GM21526 (cell line): ENCODE data around the gene PRKAR1B.
"Not testable (repeated sequence)": the region's sequence is repeated elsewhere in the genome, so short reads cannot be mapped to it uniquely, and the experiment has no call there.

Source experiments
- ATAC-seq: cut with Tn5 transposase; IDR thresholded peaks from one replicate; pipeline ENCODE4 v1.9.1; 2021; ENCODE audit warnings: moderate library complexity; ENCODE audit not compliant: unreplicated experiment, low FRiP score

The PRKAR1B gene

DNA sequence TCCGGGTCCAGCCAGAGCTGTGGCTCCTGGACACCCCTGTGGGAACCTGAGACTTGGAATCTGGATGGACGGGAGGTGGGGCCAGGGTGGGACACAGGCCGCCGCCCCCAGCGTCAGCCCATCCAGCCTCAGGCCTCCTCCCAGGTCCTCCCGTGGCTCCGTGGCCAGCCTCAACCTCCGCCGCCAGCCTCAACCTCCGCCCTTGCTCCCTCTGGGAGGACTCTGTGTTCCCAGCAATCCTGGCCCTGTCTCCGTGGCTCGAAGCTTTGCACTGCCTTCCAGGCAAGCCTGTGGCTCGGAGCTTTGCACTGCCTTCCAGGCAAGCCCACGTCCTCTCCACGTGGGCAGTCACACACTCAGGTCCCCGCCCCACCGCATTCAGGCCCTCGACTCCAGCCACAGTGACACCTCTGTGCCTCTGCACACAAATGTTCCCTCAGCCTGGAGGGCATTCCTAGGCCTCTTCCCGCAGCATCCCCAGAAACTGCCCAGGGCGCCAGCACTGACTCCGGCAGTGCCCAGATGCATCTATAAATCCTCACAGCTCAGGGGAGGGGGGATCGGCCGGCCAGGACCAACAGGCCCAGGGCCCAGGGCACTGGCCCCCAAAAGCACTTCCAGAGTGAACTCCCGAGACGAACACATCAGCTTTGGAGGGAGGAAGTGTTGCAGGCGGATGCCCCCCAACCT lies 162.8 kb downstream of the PRKAR1B start:
- ATAC-seq, result no peak

DNA sequence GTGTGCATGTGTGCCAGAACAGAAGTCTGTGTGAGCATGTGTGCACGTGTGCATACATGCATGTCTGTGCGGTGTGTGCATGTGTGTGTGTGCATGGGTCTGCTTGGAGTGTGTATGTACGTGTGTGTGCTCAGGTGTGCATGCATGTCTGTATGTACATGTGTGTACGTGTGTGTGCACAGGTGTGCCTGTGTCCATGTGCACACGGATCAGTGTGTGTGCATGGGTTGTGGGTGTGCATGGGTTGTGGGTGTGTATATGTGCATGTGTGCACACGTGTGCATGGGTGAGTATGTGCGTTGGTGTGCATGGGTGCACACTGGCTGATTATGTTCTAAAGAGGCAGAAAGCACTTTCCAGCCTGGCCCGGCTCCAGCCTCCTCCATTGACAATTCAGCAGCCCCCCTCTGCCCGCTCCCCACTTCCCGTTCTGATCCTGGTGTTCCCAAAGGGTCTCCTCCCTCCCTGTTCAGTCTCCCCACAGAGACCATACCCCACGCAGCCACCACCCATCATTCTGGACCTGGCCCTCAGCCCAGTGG lies 163.4 kb downstream of the PRKAR1B start:
- ATAC-seq, result no peak

DNA sequence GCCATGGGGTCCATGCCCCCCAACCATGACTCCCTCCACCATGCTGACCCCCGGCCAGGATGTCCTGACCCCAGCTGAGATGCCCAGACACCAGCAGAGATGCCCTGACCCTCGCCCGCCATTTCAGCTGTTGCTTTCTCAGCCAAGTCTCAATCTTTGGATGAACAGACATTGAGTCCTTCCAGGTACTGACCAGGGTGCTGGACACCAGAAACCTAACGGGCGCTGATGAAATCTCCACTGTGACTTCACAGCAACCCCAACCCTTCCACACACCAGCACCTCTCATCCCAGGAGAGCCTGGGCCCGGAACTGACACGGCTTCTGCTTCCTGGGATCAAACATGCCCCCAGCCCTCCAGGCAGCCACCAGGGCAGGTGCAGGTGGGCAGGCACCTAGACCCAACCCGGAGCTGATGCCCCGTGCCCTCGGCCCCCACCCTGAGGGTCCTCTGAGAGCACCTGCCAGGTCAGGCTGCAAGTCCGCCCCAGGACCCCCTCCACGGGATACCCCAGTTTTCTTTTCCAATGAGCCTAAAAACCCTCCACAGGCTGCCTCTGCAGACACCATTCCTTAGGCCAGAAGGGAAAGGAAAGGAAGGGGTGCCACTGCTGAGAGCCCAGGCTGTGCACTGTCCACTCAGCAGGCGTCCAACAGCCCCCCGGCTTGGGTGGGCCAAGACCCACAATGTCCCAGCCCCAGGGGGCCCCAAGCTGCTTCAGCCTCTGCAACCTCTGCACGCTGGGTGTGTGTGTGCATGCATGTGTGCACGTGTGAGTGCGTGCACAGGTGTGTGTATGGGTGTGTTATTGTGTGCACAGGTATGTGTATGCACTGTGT lies 164.1 kb downstream of the PRKAR1B start:
- ATAC-seq, result no peak

DNA sequence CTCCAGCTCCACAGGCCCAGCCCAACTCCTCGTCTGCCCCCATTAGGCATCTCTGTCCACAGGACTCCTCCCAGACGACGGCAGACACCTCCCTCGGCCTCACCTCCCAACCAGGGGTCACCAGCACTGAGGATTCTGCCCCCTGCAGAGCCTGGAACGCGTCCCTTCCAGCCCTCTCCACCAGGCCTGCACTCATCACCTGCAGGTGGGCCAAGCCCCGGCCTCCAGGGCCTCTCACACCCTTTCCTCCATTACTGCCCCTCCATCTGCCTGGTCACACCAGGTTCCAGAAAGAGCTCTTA lies 164.8 kb downstream of the PRKAR1B start:
- ATAC-seq, result no peak

DNA sequence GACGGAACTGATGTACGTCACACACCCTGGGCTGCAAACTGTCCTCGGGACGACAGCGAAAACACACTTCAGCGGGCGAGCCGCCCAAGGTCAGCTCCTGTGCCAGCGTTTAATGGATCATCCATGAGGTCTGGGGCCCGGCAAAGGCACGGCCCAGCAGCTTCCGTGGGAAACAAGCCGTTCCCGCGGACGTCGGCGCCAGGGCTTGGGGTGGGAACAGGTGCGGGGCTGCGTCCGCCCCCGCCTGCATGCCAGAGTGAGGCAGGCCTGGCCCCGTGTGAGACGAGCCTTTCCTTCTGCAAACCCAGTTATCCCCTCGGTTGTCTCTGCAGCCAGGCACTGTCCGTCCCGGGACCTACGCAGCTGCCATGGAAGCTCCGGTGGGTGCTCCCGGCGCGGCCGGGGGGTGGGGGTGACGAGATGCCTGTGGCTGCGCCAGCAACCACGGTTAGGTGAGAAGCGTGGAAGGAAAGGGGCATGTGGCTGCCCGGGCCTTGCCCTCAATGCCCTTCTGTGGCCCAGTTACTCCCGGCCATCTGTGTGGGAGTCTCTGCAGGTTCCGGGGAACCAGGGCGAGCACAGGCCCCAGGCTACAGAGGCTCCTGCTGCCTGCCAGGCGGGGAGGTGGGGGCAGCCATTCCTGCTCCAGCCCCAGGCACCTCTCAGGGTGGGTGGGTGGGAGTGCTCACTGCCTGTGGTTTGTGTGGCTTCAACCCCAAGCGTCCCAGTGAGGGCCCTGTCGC lies 165.3 kb downstream of the PRKAR1B start:
- ATAC-seq, result no peak

DNA sequence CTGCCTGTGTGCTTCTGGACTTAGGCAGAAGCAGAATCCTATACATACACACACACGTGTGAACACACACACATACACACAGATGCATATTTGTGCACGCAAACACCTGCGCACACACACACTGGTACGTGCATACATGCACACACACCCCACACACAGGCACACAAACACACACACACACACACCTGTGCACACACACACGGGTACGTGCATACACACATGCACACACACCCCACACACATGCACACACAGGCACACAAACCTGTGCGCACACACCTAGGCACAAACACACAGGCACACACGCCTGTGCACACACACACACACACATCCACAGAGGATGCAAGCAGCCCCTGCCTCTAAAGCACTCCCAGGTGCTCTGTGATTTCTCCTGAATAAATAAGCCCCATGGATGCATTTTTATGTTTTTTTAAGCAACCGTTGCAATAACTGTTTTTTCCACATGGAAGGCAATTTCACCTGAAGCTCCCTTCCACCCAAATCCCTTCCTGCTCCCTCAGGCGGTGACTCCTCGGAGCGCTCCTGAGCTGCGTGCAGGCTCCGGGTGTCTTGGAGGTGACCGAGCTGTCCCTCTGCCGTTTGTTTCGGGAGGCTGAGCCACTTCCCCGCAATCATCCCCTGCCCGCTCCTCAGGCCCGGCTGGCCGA lies 166.0 kb downstream of the PRKAR1B start:
- no peak for ATAC-seq

DNA sequence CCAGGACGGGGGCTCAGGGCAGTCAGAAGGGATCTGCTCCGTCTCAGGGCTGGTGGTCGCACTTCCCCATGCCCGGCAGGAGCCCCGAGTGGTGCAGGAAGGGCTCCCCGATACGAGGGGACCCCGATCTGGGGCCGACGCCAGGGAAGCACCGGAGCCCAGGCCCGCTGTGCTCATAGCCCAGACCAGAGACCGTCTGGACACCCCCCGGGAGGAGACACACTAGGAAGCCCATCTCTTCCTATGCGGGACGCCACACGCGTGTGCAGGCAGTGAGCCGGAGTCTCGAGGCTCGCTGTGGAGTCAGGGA lies 167.7 kb downstream of the PRKAR1B start:
- no peak for ATAC-seq

DNA sequence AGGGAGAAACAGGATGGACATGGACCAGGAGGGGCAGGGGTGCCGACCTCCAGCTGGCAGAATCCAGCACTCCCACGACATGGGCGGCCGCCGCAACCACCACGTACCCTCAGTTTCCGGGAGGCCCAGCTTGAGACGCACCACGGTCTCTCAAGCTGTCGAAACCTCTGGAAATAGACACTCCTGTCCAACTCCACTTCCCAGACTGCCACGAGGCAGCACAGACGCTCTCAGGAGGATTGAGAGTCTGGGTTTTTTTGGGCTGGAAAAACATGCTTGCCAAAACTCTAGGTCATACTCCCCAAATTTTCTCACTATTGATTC lies 169.6 kb downstream of the PRKAR1B start:
- no peak for ATAC-seq

DNA sequence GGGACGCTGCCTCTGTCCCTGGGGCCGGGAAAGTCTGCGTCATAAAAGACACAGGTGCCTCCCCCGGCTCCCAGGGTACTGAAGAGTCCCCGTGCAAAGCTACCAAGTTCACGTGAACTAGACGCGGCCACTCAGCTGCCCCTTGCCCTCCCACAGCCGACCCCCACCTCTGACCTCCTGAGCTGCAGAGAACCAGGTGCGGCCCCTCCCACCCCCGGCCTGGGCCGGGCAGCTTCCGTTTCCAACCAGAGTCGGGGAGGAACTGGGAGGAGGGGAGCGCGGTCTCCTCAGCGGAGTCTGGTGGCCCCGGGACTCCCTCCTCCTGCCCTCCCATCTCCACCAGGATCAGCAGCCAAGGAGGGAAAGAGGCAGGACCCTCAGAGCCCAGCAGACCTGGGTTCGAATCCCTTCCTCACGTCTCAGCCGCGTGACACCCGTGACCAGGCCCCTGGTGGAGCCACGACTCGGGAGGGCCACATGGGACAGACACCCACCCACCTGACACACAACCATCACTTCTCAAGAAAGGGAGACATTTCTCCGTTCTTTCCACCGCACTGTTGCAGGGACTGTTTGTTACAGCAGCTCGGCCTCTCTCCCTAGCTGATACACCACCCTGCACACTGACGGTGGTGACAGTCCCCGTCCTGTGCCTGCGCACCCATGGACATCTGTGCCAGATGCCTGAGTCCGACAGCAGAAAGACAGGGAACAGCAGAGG lies 170.1 kb downstream of the PRKAR1B start:
- ATAC-seq, result no peak

DNA sequence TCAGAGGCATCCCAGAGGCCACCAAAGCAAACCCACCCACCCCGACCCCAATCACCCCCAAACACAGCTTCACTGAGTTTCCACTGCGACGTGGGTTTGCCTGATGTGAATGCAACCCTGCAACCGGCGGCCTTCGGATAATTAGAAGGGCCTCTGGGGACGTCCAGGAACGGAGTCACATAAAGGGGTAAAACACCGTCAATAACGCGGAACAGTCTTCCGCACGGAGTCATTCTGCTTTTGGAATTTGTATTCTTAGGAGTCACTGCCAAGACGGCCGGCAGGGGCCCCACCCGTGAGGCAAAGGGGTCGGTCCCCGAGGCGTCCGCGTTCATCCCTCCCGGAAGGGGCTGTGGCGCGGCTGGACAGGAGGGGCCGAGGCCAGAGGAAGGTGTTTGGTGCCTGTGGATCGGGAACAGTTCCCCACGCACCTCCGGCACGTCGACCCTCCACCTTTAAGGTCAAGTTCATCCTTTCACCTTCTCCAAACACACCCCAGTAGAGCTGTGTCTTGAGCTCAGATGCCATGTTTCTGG lies 170.7 kb downstream of the PRKAR1B start:
- no peak for ATAC-seq

DNA sequence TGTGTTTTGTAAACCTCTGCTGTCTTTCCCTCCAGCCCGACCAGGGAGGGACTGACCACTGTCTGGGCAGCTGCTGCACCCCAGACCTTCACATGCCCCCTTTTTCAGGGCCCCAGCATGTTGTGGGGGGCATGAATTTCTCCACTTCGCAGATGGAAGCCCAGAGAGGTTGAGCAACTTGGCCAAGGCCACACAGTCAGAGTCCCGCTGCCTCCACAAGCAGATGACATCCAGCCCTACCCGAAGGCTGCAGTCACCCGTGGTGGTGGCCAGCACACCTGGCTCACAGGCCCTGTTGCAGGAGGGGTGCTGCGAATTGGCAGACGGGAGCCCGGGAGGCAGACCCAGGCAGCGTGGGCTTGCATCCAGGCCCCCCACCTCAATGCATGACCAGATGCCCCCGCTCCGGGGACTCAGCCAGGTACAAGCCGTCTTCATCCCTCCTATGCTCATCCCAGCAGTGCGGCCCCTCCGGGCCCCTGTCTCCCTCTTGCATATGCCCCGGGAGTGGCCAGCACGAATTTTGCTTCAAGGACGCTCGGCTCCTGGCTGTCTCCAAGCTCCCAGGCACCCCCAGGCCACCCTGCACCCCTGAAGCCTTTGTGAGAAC lies 171.4 kb downstream of the PRKAR1B start:
- no peak for ATAC-seq

DNA sequence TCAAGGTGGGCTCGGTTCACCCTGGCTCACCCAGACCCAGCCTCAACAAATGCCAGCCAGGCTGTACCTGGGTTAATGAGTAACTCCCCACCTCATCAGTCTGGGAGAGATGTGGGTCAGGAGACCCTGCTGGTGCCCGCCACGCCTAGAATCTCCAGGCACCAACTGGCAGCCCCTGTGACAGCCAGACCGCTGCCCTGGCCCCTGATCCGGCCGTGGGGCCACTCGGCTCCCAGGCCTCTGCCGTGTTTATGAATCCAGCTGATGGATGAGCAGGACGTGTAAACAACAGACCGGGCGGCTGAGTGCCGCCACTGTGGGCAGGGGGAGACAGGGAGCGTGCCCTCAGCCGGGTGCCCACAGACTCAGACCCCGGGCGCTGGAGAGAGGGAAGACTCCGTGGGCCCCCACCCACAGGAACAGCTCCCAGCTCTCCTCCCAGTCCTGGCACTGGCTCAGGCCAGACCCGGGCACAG lies 173.4 kb downstream of the PRKAR1B start:
- no peak for ATAC-seq

DNA sequence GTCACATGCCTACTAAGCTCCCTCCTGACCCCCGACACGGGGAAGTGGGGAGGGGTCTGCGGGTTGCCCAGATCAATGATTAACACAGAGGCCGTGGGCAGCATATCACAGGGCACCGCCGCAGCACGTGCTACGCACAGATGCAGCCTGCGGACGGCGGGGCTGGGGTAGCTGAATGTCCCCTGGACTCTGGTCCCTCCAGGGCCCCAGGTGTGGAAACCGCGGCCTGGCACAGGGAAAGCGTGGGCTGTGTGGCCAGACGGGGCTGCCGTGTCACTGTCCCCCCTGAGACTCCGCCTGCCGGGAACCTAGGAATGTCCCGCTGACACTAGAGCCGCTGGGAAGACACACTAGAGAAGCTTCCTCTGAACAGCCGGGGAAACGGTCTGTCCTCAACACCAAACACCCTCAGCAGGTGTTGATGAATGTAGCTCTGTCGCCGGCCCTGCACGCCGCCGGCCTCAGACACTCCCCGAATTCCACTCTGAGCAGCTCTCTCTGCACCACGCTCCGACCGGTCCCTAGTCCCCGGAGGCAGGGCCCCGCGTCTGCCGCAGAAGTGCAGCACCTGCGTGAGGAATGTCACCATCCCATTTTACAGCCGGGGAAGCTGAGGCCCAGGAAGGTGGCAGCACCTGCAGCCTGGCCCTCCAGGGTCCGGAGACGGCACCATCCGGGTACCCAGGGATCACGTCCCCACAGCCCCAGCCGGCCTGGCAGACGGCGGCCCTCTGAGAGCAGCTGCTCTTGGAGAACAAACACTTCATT lies 174.0 kb downstream of the PRKAR1B start:
- ATAC-seq, result no peak

DNA sequence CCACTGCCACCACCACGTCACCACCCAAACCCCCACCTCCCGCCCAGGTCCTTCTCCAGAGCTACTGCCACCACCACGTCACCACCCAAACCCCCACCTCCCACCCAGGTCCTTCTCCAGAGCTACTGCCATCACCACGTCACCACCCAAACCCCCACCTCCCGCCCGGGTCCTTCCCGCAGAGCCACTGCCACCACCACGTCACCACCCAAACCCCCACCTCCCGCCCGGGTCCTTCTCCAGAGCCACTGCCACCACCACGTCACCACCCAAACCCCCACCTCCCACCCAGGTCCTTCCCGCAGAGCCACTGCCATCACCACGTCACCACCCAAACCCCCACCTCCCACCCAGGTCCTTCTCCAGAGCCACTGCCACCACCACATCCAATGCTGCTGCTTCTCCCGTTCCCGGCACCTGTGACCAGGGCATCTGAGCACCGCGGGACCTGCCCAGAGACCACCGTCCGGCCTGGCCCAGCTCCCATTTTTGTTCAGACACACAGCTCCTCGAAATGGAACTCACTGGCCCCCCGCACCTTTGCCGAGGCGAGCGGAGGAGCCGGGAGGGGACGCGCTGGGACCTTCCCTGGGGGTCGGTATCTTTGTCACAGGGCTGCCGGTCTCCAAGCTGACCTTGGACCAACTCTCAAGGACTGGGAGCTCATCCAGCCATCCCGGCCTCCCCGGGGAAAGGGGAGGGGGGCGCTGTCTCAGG lies 174.8 kb downstream of the PRKAR1B start:
- ATAC-seq, result not testable (repeated sequence)

DNA sequence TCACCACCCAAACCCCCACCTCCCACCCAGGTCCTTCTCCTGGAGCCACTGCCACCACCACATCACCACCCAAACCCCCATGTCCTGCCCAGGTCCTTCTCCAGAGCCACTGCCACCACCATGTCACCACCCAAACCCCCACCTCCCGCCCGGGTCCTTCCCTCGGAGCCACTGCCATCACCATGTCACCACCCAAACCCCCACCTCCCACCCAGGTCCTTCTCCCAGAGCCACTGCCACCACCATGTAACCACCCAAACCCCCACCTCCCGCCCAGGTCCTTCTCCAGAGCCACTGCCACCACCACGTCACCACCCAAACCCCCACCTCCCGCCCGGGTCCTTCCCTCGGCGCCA lies 175.5 kb downstream of the PRKAR1B start:
- not testable (repeated sequence) for ATAC-seq

DNA sequence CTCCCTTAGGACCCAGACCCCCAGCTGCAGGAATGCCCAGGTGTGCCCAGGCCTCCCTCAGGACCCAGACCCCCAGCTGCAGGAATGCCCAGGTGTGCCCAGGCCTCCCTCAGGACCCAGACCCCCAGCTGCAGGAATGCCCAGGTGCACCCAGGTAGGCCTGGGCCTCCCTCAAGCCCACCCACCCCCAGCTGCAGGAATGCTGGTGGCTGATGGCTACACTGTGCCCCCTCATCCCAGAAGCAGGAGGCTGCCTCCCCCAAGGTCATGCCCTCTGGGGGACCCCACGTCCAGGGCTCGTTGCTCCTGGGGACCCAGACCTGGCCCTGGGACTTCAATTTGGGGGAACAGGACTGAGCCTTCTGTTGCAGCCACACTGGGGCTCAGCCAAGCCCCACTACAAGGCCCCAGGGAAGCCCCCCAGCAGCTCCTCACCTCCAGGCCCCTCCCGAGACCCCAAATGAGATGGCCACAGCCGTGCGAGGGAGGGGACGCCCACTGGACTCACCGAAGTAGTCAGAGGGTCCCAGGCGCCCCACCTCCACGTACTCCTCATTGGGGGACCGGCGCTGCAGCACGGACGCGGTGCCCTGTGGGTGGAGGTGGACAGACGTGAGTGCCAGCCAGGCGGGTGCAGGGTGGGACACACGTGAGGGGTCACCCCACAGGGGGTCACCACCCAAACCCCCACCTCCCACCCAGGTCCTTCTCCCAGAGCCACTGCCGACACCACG lies 176.0 kb downstream of the PRKAR1B start:
- no peak for ATAC-seq

DNA sequence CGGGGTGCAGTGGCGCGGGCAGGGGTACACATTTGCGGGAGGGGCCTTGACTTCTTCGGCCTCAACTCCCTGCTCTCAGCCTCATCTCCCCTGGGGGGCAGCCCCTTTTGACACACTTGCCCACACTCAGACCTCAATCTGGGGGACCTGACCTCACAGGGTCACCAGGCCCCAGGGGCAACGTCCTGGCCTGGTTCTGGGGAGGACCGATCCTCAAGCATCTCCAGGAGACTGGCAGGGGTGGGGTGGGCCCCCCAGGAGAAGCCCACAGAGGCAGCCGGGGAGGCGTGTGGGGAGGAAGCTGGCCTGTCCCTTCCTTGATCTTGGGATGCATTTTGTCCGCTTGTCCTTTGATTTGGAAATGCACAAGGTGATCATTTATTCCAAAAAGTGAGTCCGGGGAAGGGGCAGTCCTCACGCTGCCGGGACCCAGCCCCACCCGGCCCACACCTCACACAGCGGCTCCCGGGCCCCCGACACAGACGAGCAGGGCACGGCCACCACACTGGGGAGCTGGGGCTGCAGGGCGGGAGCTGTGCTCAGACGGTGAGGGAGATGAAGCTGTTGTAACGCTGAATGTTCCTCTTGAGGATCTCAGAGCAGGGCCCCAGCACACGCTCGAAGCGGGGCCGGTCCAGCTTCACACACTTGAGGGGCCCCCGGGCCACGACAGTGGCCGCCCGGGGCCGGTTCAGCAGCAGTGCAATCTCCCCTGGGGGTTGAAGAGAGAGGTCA lies 177.0 kb downstream of the PRKAR1B start:
- ATAC-seq, result no peak
